Gastrocnemius medialis (tissue), 4 donors: Measurements from ENCODE around the gene MANSC1.

Source experiments
- POLR2A ChIP-seq, 2 donors: fragments of 450-650 bp; IDR thresholded peaks; one replicate each; pipeline ENCODE4 v1.6.1; 2017; ENCODE audit warnings: antibody characterized with exemption in 2 of 2, mild to moderate bottlenecking in 2 of 2, moderate library complexity in 2 of 2
- TF ChIP-seq, protein P1 (sequence below), 5 experiments: fragments of 450-650 bp in 3 of 5; fragments of 200-600 bp in 2 of 5; sonication (generic) in 2 of 5; IDR thresholded peaks in 4 of 5; conservative IDR thresholded peaks in 1 of 5; 1 replicate in 4 of 5; 2 replicates in 1 of 5; pipeline ENCODE4 v1.5.1; 2016 to 2019; ENCODE audit warnings: antibody characterized with exemption in 5 of 5, mild to moderate bottlenecking in 3 of 5, moderate library complexity in 3 of 5

DNA sequence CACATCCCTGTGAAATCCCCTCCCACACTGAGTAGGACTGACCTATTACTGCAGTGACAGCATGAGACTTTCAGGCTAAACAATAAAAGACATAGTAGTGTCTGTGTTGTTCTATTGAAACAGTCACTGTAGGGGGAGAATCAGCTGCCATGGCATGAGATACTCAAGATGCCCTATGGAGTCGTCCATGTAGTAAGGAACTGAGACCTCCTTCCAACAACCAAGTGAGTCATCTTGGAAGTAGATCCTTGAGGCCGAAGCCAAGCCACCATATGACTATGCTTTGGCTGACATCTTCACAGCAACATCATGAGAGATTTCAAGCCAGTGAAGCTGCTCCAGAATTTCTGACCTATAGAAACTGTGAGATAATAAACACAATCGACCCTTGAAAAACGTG lies 71.1 kb downstream of the MANSC1 start:
- no peak for TF ChIP-seq POLR2A (IDR thresholded peaks at IDR 0.05)
- TF ChIP-seq, protein P1, sequence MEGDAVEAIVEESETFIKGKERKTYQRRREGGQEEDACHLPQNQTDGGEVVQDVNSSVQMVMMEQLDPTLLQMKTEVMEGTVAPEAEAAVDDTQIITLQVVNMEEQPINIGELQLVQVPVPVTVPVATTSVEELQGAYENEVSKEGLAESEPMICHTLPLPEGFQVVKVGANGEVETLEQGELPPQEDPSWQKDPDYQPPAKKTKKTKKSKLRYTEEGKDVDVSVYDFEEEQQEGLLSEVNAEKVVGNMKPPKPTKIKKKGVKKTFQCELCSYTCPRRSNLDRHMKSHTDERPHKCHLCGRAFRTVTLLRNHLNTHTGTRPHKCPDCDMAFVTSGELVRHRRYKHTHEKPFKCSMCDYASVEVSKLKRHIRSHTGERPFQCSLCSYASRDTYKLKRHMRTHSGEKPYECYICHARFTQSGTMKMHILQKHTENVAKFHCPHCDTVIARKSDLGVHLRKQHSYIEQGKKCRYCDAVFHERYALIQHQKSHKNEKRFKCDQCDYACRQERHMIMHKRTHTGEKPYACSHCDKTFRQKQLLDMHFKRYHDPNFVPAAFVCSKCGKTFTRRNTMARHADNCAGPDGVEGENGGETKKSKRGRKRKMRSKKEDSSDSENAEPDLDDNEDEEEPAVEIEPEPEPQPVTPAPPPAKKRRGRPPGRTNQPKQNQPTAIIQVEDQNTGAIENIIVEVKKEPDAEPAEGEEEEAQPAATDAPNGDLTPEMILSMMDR (IDR thresholded peaks at IDR 0.05 in 4 of 5, conservative IDR thresholded peaks at IDR 0.05 in 1 of 5), result no peak
